GM19238 (cell line): ENCODE results near the gene NOPCHAP1.

ENCODE experiments used
- DNase-seq: peaks from one replicate; pipeline ENCODE4 v3.0.0; 2011; ENCODE audit warnings: low spot score; ENCODE audit not compliant: insufficient read length

Gene NOPCHAP1

GRCh38 chr12:105018012-105018411 lies 31.9 kb downstream of the NOPCHAP1 start:
- no peak for DNase-seq

DNA sequence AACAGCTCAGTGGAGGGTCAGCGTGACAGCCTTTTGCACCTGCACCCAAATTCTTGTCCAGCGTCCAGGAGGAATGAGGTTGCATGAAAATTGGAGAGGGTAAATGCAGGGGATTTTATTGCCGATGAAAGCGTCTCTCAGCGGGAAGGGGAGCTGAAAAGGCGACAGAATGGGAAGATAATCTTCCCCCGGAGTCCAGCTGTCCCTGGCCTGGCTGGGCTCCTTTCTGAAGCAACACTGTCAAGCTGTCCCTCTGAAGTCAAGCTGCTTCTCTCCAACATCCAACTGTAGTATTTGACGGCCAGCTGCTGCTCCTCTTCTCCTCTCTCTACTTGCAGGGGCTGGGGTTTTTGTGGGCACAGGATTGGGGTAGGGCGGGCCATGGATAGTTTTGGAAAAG lies 32.7 kb downstream of the NOPCHAP1 start:
- DNase-seq, result no peak

DNA sequence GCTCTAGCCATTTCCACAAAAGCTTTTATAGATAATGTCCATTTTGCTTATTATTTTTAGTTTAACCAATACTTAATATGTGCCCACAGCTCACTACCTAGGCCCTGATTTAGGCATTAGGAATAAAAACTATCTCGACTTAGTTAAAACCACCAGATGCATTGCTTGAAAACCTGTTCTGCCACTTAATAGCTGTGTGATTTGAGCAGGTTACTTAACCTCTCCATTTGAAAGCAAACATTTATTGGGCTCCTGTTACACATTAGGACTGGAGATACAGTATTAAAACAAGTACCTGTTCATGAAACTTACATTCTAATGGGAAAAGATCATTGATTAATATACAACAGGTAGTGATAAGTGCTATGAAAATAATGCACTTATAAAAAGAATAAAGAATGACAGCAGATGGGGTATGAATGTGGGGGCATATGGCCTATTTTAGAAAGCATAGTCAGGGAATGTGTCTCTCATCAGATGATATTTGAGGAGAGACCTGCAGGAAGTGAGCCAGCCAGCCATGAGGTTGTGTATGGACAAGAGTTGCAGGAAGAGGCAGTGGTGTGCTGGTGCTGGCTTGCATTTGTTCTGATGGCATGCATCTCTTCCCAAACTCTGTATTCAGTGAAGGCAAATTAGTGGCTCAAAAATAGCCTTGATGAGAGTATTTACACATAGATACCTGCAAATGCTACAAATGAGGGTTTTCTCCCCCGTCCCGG lies 34.3 kb downstream of the NOPCHAP1 start:
- DNase-seq, result no peak

- no peak for DNase-seq
Measured at GRCh38 chr12:105024928-105025327, 38.8 kb downstream of the NOPCHAP1 start.

DNA sequence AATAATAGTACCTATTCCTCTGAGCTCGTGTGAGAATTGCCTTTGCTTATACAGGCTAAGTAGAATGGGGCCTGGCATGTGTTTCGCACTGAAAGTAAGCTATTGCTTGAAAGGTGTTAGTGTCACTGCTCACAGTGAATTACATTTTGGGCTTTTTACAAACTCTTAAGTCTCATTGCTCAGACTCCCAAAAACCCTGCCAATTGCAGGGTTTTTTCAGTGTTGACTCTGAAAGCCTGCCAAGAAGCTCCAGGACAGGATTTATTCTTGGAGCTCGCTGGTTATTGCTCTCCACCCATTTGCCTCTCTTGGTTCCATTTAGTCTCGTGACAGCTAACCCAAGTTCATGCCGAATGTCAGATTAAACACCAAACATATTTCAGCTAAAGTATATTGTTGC lies 39.8 kb downstream of the NOPCHAP1 start:
- DNase-seq, result no peak

DNA sequence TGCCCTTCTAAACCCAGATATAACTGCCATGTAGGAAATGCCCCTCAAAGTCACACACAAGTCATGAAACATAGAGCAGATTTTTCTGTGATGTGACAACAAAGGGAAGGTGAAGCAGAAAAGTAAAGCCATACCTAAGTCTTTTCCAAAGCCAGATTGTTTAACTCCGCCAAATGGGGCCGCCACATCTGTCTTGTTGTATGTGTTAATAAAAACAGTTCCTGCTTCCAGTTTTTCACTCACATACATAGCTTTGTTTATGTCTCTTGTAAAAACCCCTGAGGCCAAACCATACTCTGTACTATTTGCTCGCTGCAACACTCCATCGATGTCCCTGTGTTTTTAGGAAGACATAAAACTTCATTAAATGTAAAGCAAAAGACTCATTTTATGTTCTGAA lies 40.3 kb downstream of the NOPCHAP1 start:
- no peak for DNase-seq

- no peak for DNase-seq
Measured at GRCh38 chr12:105030820-105031807, 45.0 kb downstream of the NOPCHAP1 start.

- DNase-seq, result no peak
Measured at GRCh38 chr12:105032703-105033357, 46.7 kb downstream of the NOPCHAP1 start.

- no peak for DNase-seq
Measured at GRCh38 chr12:105033851-105034250, 47.7 kb downstream of the NOPCHAP1 start.
